ENCODE data around the gene APBB2.

The APBB2 gene

DNA sequence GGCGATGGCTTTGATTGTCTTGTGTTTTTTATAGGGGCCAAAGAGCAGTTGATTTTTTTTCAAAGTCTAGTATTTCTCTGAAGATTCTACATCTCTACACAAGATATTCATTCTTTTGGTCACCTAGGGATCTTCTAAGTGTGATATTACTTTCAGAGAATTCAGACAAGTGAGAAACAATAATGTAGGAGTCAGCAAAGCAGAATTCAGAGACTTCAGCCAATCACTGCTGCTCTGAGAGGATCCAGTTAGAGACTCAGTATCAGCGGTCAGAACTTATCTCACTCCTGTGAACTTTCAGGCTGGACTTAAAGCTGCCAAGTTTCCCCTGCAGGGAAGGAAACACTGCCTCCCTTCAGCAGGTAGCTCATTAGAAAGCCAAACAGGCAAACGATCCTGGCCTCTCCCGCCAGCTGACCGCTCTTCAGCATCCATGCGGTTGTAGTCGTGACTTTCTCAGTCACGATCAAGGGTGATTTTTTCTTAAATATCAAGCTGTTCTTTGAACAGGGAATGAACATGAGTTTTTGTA lies 405.4 kb downstream of the APBB2 start:
- no peak overlapping the region for H3K4me3 ChIP-seq
- H3K27ac ChIP-seq: no peak overlapping the region
- no peaks in the 10 kb centered on the region for H3K4me1 ChIP-seq
- H4K20me1 ChIP-seq: no peaks in the 10 kb centered on the region
- H3K36me3 ChIP-seq: peaks cover 23% of the 10 kb centered on the region
- H3K9ac ChIP-seq: no peak overlapping the region
- no peak for TF ChIP-seq Cebpa-rat (IDR thresholded peaks at IDR 0.05)
- no peak overlapping the region for H3K4me2 ChIP-seq
- no peaks in the 10 kb centered on the region for H3K27me3 ChIP-seq
- no peaks in the 10 kb centered on the region for H3K9me3 ChIP-seq

DNA sequence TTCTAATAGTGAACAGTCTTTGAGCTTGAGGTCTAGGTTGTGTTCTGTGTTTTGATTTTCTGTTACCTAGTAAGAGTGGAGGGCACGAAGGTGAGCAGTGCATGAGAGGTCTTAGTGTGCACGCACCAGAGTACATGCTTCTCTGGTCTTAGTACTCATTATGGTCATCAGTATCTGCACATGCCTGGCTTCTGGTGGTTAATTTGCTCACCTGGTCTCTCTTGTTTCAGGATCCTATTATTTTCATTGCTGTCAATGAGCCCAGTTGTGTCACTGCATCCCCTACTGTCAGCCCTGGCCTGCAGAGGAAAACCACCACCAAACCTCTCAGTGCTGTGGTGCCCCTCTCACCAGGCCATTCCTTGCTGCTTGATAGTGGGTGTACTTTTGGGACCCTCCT lies 409.7 kb downstream of the APBB2 start:
- Histone ChIP-seq H3K27ac (no peak overlapping the region), H3K9ac (no peak overlapping the region), H3K36me3 (no peaks in the 10 kb centered on the region), H4K20me1 (no peaks in the 10 kb centered on the region), H3K9me3 (no peaks in the 10 kb centered on the region), H3K4me3 (no peak overlapping the region), H3K27me3 (no peaks in the 10 kb centered on the region), H3K4me1 (peaks cover 9% of the 10 kb centered on the region), H3K4me2 (no peak overlapping the region)
- TF ChIP-seq Cebpa-rat (IDR thresholded peaks at IDR 0.05): no peak

GRCh38 chr4:40800064-40800463 lies 414.3 kb downstream of the APBB2 start:
- H3K9ac ChIP-seq: no peak overlapping the region
- peak overlapping the region; percentile 47 for H3K4me2 ChIP-seq
- no peaks in the 10 kb centered on the region for H4K20me1 ChIP-seq
- no peak overlapping the region for H3K27ac ChIP-seq
- peaks cover 9% of the 10 kb centered on the region for H3K4me1 ChIP-seq
- no peak overlapping the region for H3K4me3 ChIP-seq
- no peaks in the 10 kb centered on the region for H3K36me3 ChIP-seq
- no peaks in the 10 kb centered on the region for H3K27me3 ChIP-seq
- TF ChIP-seq Cebpa-rat (IDR thresholded peaks at IDR 0.05): no peak
- no peaks in the 10 kb centered on the region for H3K9me3 ChIP-seq

DNA sequence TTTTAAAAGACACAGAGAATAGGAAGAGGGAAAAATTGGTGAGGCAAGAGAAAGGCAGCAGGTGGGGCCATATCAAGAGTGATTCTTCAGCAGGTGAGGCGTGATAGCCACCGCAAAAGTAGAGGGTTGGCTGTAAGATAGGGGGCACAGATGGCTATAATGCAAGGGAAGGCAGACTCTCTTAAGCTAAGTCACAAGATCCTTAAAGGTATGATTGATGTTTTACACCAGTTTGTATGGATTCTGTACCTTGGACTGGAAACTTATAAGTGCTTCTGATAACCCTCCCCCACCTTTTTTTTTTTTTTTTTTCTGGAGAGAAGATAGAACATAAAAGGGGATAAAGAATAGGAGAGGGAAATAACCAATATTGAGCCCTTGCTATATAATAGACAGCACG lies 424.6 kb downstream of the APBB2 start:
- H3K36me3 ChIP-seq: no peaks in the 10 kb centered on the region
- no peaks in the 10 kb centered on the region for H3K27me3 ChIP-seq
- TF ChIP-seq Cebpa-rat (IDR thresholded peaks at IDR 0.05): no peak
- no peak overlapping the region for H3K4me2 ChIP-seq
- H4K20me1 ChIP-seq: no peaks in the 10 kb centered on the region
- H3K4me1 ChIP-seq: no peaks in the 10 kb centered on the region
- H3K9ac ChIP-seq: no peak overlapping the region
- no peak overlapping the region for H3K27ac ChIP-seq
- no peak overlapping the region for H3K4me3 ChIP-seq
- H3K9me3 ChIP-seq: no peaks in the 10 kb centered on the region

DNA sequence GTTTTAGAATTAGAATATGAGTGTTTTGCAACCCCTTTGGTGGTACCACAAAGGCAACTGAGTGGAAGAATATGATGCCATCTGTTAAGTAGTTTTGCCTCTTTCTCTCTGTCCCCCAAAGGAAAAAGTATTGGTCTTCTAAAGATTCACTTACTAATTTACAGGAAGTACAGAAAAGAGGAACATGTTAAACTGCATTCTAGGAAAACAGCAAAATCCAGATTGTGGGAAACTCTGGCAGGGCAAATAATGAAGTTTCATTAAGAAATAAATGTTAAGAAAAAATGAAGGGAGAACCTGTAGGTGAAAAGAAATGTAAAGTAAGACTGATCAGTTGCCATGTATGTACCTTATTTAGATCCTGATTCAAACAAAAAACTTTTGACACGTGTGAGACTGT lies 425.3 kb downstream of the APBB2 start:
- Histone ChIP-seq H3K27me3 (no peaks in the 10 kb centered on the region), H3K27ac (no peak overlapping the region), H3K4me2 (no peak overlapping the region), H3K9ac (no peak overlapping the region), H4K20me1 (no peaks in the 10 kb centered on the region), H3K4me3 (no peak overlapping the region), H3K9me3 (no peaks in the 10 kb centered on the region), H3K4me1 (no peaks in the 10 kb centered on the region), H3K36me3 (no peaks in the 10 kb centered on the region)
- no peak for TF ChIP-seq Cebpa-rat (IDR thresholded peaks at IDR 0.05)

GRCh38 chr4:40788331-40788730 lies 426.0 kb downstream of the APBB2 start:
- H3K4me2 ChIP-seq: no peak overlapping the region
- no peak overlapping the region for H3K4me3 ChIP-seq
- TF ChIP-seq Cebpa-rat (IDR thresholded peaks at IDR 0.05): no peak
- no peaks in the 10 kb centered on the region for H3K36me3 ChIP-seq
- H3K9ac ChIP-seq: no peak overlapping the region
- H3K27ac ChIP-seq: no peak overlapping the region
- H4K20me1 ChIP-seq: no peaks in the 10 kb centered on the region
- H3K27me3 ChIP-seq: no peaks in the 10 kb centered on the region
- no peaks in the 10 kb centered on the region for H3K4me1 ChIP-seq
- no peaks in the 10 kb centered on the region for H3K9me3 ChIP-seq

- no peak for TF ChIP-seq Cebpa-rat (IDR thresholded peaks at IDR 0.05)
- no peaks in the 10 kb centered on the region for H3K4me1 ChIP-seq
- no peak overlapping the region for H3K27ac ChIP-seq
- no peaks in the 10 kb centered on the region for H4K20me1 ChIP-seq
- no peaks in the 10 kb centered on the region for H3K9me3 ChIP-seq
- H3K9ac ChIP-seq: no peak overlapping the region
- H3K4me3 ChIP-seq: no peak overlapping the region
- no peaks in the 10 kb centered on the region for H3K36me3 ChIP-seq
- H3K27me3 ChIP-seq: no peaks in the 10 kb centered on the region
- H3K4me2 ChIP-seq: no peak overlapping the region
These were observed 428.6 kb downstream of the APBB2 start for GRCh38 chr4:40785727-40786126.

- H3K36me3 ChIP-seq: no peaks in the 10 kb centered on the region
These were observed 431.5 kb downstream of the APBB2 start for GRCh38 chr4:40782876-40783275.

GRCh38 chr4:40778090-40778489 lies 436.3 kb downstream of the APBB2 start:
- no peak for TF ChIP-seq Cebpa-rat (IDR thresholded peaks at IDR 0.05)
- no peaks in the 10 kb centered on the region for H3K36me3 ChIP-seq
- peaks cover 19% of the 10 kb centered on the region for H3K4me1 ChIP-seq
- H3K27me3 ChIP-seq: no peaks in the 10 kb centered on the region
- no peak overlapping the region for H3K4me2 ChIP-seq
- H3K27ac ChIP-seq: no peak overlapping the region
- H4K20me1 ChIP-seq: no peaks in the 10 kb centered on the region
- H3K4me3 ChIP-seq: no peak overlapping the region
- H3K9me3 ChIP-seq: peaks cover 21% of the 10 kb centered on the region
- H3K9ac ChIP-seq: no peak overlapping the region

More at GRCh38 chr4:40782876-40783275, 431.5 kb downstream of the APBB2 start:
- Histone ChIP-seq H4K20me1 (no peaks in the 10 kb centered on the region), H3K27me3 (no peaks in the 10 kb centered on the region), H3K4me1 (no peaks in the 10 kb centered on the region), H3K27ac (no peak overlapping the region), H3K9ac (no peak overlapping the region), H3K9me3 (peaks cover 6% of the 10 kb centered on the region; the same call in 1 of the 2 replicates), H3K4me2 (no peak overlapping the region), H3K4me3 (no peak overlapping the region)
- TF ChIP-seq Cebpa-rat (IDR thresholded peaks at IDR 0.05): no peak

DNA sequence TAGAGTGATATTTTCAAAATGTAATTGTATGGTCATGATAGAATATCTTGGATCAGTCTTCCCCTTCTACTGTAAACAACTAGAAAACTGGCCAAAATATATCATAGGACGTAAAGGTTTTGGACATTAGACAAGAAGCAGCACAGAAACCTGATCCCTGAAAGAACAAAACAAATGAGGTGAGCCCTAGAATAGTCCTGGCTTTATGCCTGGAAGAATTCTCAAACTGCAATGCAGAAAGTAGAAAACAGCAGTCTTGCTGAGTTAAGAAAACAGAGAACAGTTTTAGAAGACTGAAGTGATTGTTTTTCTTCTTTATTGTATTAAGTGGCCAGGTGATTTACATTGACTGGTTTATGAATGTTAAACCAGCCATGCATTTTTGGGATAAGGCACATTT lies 445.1 kb downstream of the APBB2 start:
- Histone ChIP-seq H4K20me1 (no peaks in the 10 kb centered on the region), H3K4me3 (no peak overlapping the region), H3K36me3 (no peaks in the 10 kb centered on the region), H3K9ac (no peak overlapping the region), H3K27me3 (no peaks in the 10 kb centered on the region), H3K4me2 (no peak overlapping the region), H3K4me1 (peaks cover 34% of the 10 kb centered on the region), H3K27ac (no peak overlapping the region), H3K9me3 (no peaks in the 10 kb centered on the region)
- TF ChIP-seq Cebpa-rat (IDR thresholded peaks at IDR 0.05): no peak

GRCh38 chr4:40763228-40763716 lies 451.1 kb downstream of the APBB2 start:
- TF ChIP-seq Cebpa-rat (IDR thresholded peaks at IDR 0.05): no peak
- H4K20me1 ChIP-seq: no peaks in the 10 kb centered on the region
- H3K4me2 ChIP-seq: peak overlapping the region; percentile 32
- no peaks in the 10 kb centered on the region for H3K36me3 ChIP-seq
- no peak overlapping the region for H3K27ac ChIP-seq
- H3K4me3 ChIP-seq: no peak overlapping the region
- H3K4me1 ChIP-seq: peaks cover 18% of the 10 kb centered on the region
- H3K9me3 ChIP-seq: no peaks in the 10 kb centered on the region
- H3K27me3 ChIP-seq: no peaks in the 10 kb centered on the region
- no peak overlapping the region for H3K9ac ChIP-seq
